GM12872 (cell line): ENCODE measurements around the gene CORO7.

Experiments
- TF ChIP-seq, protein P1 (sequence below): IDR thresholded peaks from 3 replicates; pipeline ENCODE4 v1.5.1; 2011; ENCODE audit warnings: low read depth, mild to moderate bottlenecking, low read length, moderate library complexity; ENCODE audit not compliant: insufficient read depth

CORO7 gene

DNA sequence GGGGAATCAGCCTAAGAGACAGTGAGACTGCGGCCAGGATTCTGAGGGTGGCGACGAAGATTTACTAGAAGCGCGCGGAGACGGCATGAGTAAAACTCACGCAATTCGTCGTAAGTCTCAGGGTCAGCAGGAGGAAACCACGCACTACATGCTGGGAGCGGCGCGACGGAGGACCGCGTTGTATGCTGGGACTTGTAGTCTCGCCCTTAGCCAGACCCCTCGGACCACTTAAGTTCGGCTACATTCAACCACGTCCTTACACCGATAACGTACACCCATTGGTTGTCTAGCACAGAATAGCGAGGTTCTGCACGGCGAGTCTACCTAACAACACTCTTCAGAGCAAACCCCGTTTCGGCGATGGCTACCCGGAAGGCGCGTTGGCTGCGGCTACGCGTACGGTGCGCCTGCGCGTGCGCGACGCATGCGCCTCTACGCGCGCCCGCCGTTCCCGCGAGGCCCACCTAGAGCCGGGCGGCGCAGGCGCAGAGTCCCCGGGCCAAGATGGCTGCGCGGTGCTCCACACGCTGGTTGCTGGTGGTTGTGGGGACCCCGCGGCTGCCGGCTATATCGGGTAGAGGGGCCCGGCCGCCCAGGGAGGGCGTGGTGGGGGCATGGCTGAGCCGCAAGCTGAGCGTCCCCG, 9.1 kb upstream of the CORO7 start, which contains the start of gene DNAJA3:
Gene DNAJA3, plus strand, starts transcription at position 491 of the 643 bp plus-strand sequence. Its CDS starts 14 bp downstream, at position 505.
- TF ChIP-seq, protein P1, sequence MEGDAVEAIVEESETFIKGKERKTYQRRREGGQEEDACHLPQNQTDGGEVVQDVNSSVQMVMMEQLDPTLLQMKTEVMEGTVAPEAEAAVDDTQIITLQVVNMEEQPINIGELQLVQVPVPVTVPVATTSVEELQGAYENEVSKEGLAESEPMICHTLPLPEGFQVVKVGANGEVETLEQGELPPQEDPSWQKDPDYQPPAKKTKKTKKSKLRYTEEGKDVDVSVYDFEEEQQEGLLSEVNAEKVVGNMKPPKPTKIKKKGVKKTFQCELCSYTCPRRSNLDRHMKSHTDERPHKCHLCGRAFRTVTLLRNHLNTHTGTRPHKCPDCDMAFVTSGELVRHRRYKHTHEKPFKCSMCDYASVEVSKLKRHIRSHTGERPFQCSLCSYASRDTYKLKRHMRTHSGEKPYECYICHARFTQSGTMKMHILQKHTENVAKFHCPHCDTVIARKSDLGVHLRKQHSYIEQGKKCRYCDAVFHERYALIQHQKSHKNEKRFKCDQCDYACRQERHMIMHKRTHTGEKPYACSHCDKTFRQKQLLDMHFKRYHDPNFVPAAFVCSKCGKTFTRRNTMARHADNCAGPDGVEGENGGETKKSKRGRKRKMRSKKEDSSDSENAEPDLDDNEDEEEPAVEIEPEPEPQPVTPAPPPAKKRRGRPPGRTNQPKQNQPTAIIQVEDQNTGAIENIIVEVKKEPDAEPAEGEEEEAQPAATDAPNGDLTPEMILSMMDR, result no peak

DNA sequence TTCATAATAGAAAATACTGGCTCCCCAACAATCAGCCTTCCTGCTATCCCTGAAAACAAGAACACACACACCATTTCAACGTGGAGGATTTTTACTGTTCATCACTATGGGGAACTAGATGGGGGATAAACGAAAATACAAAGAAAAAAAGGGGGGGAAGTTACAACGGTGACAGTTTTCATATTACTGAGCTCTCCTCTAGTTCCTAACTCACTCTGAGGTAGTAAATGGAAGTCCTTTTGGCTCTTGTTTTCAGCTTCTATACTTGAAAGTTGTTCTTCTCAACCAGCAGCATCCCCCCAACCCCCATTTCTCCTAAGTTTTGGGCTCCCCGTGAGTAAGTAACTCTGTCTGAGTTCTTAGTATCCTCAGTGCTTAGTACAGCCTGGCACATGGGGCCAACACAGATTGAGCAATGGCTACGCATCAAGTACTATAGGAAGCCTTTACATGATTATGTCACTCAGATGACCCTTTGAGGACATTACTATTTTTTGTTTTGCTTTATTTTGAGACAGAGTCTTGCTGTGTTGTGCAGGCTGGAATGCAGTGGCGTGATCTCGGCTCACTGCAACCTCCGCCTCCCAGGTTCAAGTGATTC, 4.2 kb upstream of the CORO7 start:
- TF ChIP-seq, protein P1, result no peak

DNA sequence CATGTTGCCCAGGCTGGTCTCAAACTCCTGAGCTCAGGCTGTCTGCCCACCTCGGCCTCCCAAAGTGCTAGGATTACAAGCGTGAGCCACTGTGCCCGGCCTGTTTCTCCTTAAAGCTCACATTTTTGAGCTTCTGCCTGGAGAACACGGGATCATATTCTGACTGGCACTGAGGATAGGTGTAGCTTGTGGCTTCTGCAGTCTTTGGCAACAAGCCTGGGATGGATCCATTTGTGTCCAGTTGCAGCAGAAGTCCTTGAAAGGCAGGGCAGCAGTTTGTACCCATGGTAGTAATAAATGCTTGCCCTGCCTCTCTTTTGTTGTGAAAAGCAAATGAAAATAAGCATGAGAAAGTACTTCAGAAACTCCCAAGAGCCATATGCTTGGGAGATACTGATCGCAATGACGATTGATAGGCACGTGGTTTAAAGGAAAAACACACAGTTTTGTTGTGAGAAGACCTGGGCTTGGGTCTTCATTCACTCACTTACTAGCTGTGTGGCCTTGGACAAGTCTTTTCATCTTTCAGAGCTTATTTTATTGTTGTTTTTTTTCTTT, 3.1 kb upstream of the CORO7 start:
- TF ChIP-seq, protein P1, result no peak

DNA sequence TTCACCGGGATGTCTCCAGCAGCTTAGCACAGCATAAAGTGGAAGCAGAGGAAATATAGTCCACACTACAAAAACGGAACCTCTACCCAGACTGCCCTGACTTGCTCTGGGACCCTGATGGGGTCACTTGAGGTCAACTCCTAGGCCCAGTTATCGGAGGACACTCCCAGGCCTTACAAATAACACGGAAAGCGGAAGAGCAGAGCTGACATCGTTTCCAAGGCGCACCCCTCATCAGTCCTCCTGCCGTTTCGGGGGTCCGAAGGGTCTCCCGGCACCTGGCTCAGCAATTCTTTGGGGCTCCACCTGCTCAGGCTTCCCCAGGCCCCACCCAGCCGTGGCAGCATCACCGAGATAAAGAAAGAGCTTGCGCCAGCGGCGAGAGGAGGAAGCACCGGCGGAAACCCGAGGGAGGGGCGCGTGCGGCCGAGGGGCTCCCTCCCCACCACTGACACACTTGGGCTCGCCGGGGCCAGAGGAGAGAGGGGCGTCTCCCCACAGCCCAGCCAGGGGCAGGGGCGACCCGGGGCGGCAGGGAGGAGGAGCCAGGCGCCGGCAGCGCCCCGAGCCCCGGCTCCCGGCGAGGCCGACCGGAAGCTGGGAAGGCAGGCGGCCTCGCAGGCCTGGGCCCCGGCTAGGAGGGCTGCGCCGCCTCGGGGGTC, 727 bp downstream of the CORO7 start:
- TF ChIP-seq, protein P1, result no peak

DNA sequence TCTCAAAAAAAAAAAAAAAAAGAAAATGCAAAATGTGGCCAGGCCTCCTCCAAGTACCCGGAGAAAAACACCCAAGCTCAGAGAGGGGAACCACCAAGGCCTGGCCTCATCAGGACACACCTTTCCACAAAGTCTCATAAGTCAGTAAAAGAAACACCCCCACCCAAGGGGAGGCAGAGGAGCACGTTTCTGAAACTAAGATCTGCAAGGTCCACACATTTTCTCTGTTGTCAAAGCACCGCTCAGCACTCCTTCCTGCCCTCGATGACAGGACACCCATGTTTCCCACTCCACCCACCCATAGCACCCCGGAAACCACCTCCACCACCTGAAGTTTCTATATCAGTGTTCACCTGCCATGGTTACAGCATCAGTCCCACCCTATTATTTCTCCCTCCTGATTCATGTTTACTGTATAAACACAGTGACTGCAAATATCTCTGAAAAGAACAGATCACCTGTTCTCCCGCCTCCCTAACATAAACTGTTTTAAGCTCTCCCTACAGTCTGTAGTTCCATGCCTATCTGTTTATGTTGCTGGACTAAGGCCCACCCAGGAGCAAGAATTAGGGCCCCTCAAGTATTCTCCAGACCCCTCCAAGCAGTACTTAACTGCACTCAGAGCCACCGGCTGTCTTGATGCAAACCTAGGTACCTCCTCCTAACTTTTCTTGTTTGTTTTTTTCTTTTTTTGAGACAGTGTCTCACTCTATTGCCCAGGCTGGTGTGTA, 2.0 kb downstream of the CORO7 start:
- TF ChIP-seq, protein P1, result no peak

DNA sequence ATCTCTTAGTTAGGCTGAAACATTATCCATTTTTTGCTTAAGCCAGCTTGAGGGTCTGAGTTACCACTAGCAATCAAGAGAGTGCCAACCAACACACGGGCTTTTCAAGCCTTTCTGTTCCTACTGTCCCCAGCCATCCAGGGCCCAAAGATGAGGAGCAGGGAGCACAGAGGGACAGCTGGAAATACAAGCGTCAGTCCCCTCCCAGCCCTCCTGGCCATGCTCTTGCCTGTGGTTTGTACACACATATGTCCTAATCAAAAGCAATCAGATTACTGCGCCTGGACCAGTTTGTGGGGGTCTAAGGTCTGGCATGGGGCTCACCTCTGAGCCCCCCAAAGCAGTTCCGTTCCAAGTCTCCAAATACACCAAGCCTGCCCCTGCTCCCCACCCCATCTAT, 3.5 kb downstream of the CORO7 start:
- TF ChIP-seq, protein P1, result no peak

DNA sequence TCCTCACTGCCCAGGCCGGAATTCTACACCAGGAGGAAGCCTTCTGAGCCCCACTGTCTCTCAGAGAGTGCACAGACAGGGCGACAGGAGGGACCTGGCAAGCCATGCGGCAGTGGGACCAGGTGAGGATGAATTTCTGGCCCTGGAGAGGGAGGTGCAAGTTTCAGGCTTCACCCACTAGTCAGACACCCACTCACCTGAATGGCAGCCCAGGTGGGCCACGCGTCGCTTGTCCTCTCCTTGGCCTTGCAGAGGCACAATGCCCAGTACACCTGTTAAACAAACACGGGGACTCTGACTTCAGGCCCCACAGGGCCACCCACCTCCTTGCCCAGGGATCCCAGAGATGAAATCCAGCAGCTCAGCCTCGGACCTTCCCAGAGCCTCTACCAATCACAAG, 4.2 kb downstream of the CORO7 start:
- TF ChIP-seq, protein P1, result no peak
